SH-SY5Y (cell line): ENCODE measurements around the gene SPACA7.

Source experiments
- GATA2 ChIP-seq: IDR thresholded peaks from 2 replicates; pipeline ENCODE4 v1.6.1; 2011; ENCODE audit warnings: mild to moderate bottlenecking, low read depth, low read length
- GATA3 ChIP-seq: IDR thresholded peaks from 2 replicates; pipeline ENCODE4 v1.6.1; 2011; ENCODE audit warnings: low read depth, mild to moderate bottlenecking, low read length, moderate library complexity

The SPACA7 gene

GRCh38 chr13:112479389-112479788 lies 103.2 kb downstream of the SPACA7 start:
- no peak for TF ChIP-seq GATA2
- TF ChIP-seq GATA3, result no peak

- TF ChIP-seq GATA2 (no peak), GATA3 (no peak)
These were observed 105.3 kb downstream of the SPACA7 start for GRCh38 chr13:112481458-112481857.

- TF ChIP-seq GATA3 (no peak), GATA2 (no peak)
These were observed 107.1 kb downstream of the SPACA7 start for GRCh38 chr13:112483299-112483698.
